Astrocyte of the spinal cord (primary cell): ENCODE measurements around the gene MPND.

Source experiments
- DNase-seq: peaks from one replicate; pipeline ENCODE4 v3.0.0; 2011; ENCODE audit warnings: low read depth, low spot score
- H3K4me3 ChIP-seq: 2 replicates; pipeline ENCODE4 v1.5.1; 2011; ENCODE audit warnings: low read depth, mild to moderate bottlenecking, low read length, moderate library complexity
- in situ Hi-C: cut with HindIII; loops from 2 replicates; pipeline ENCODE4 v1.10.0; 2017; ENCODE audit warnings: low sequenced_read_pairs
- TF ChIP-seq, protein P1 (sequence below): IDR thresholded peaks from 2 replicates; pipeline ENCODE4 v1.5.1; 2012; ENCODE audit warnings: low read depth, mild to moderate bottlenecking, low read length, inconsistent platforms

Gene MPND

DNA sequence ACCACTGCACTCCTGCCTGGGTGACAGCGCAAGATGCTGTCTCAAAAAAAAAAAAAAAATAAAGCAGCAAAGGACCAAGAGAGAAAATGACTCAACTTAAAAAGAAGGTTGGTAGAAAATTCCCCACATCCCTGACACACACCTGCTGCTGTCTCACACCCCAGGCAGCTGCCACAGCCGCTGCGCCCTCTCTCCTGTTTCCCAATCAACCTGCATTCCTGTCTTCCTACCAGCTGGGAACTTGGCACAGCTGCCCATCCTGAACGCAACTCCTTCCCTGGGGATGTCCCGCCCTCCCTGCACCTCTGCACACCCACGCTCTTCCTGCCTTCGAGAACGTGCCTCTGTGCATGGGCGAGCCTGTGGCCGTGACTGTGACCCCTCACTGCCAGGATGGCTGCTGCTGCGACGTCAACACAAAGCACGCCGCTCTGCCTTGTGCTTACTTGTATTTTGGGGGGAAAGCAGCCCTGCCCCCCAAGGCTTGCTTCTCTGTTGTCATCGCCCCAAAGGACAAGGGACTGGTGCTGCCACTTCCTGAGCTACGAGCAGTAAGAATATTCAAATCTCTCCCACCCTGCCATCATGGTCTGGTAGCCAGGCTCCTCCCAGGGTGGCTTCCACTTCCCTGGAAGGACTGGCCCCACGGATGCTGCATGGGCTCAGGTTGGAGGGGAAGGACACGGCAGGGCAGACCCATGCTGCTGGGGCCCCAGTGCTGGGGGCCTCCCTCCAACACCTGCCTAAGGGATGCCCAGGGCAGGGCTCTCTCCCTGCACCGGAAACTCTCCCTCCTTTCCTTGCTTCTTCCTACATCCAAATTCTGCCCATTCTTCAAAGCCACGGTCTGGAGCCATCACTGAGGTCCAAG lies 36.3 kb downstream of the MPND start:
- in situ Hi-C loops: no loop called here
- no peak overlapping the region for H3K4me3 ChIP-seq
- DNase-seq: peak; percentile 33
- TF ChIP-seq, protein P1, sequence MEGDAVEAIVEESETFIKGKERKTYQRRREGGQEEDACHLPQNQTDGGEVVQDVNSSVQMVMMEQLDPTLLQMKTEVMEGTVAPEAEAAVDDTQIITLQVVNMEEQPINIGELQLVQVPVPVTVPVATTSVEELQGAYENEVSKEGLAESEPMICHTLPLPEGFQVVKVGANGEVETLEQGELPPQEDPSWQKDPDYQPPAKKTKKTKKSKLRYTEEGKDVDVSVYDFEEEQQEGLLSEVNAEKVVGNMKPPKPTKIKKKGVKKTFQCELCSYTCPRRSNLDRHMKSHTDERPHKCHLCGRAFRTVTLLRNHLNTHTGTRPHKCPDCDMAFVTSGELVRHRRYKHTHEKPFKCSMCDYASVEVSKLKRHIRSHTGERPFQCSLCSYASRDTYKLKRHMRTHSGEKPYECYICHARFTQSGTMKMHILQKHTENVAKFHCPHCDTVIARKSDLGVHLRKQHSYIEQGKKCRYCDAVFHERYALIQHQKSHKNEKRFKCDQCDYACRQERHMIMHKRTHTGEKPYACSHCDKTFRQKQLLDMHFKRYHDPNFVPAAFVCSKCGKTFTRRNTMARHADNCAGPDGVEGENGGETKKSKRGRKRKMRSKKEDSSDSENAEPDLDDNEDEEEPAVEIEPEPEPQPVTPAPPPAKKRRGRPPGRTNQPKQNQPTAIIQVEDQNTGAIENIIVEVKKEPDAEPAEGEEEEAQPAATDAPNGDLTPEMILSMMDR: no peak

DNA sequence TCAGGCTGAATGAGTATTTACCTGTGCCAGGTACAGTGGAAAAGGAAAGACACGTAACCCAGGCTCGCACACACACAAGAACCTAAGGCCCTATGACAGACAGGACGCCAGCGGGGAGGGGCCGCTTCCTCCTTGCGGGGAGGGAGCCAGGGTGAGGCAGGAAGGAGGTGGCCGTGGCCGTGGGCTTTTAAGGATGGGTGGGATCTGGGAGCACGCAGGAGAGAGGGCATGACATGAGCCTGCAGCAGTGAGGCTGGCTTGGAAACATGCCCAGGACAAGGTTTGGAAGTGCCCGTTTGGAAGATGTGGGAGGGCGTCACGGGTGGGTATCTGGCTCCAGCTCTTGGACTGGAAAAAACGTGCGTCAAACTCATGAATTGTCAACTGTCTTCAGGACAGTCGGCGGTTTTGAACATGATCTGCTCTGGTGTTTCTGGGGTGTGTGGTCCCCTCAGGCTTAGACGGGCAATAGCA lies 36.9 kb downstream of the MPND start:
- TF ChIP-seq, protein P1: no peak
- no peak overlapping the region for H3K4me3 ChIP-seq
- in situ Hi-C loops: no loop called here
- DNase-seq: no peak

DNA sequence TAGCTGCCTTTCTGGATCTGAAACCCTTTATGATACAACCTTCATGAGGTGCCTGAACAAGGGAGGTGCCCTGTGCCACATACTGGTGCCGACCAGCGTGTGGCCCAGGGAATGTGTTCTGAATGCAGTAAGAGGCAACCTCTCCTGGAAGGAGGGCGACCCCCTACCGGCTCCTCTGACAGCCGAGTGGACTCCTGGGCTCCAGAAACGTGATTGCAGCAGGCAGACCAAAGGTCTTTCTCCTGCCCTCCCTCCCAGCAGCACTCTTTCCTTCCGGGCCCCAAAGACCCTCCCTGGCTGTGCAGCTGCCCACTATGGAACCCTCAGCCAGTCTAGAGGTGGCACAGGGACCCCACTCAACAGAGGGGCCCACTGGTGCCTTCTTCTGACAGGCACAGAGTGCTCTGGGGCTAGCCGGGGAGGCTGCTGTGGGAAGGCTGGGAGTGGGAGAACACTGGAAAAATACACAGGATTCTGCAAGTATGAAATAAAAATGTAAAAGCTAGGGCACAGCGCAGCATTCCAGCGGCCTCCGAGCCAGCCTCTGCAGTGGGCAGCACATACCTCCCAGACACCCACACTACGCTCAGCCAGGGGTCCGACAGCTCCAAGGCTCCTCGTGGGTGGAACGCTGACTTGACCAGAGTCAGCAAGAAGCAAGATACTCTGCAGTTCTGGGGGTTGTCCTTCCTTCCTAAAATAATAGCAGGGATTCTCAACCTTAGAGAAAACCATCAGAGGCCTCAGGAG lies 42.1 kb downstream of the MPND start:
- no peak for DNase-seq

DNA sequence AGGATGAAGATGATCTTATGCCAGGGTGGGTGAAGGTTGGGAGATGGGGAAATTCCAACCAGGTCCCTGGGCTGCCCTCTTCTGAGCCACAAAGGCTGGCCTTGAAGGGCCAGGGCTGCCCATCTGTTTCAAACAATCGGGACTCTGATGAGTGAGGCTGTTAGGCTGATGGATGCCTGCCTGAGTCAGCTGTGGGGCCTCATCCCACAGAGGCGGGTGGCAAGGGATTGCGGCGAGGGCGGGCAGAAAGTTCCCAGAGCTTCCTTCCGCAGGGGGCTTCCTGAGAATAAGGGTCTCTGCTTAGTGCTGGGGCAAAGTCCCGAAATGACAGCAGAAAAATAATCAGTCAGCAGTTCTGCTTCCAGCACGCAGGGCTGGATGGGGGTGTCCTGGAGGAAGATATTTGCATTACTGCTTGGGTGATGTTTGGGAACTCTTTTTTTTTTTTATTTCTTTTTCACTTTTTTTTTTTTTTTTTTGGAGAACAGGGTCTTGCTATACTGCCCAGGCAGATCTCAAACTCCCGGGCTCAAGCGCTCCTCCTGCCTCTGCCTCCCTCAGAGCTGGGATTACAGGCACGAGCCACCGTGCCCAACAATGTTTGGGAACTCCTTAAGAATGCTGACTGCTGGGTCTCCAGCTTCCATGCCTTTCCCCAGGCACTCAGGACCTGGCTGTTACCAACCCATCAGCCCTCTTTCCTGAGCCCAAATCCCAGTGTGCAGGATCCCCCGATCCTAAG lies 42.9 kb downstream of the MPND start:
- in situ Hi-C loops: no loop called here
- H3K4me3 ChIP-seq: no peak overlapping the region
- TF ChIP-seq, protein P1: peak; percentile 38
- DNase-seq: peak; percentile 43

More for the DNA sequence above, 42.1 kb downstream of the MPND start:
- H3K4me3 ChIP-seq: no peak overlapping the region
- TF ChIP-seq, protein P1: no peak
- in situ Hi-C loops: no loop called here

DNA sequence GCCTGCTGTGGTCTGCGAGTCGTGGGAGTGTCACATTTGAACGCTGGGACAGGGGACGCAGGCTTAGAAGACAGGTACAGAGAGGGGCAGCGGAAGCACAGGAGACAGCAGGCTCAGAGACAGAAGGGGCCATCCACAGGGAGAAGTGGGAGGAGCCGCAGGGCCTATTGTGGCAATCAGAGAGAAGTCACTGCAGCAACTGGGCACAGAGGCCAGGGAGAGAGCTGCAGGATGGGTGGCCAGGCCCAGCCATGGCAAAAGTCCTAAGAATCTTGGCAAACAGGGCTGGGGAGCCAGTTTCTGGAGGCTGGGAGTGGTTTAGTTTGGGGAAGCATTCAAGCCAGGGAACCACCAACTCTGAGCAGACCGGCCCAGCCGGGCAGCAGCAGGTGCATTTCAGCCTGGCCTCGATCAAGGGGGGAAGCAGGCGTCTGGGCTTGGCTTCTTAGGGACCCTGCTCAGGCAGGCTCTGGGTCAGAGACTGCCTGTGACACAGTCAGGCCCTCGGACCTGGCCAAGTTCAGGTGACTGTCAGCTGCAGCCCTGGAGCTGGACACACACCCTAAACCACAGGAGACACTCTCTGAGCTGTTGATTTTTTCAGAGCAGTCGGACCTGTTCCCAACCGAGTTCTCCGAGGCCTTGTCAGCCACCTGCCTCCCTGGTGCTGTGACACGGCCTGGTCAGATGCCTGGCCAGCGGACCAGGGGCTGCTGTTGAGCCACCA lies 45.1 kb downstream of the MPND start:
- DNase-seq: no peak
- in situ Hi-C loops: no loop called here
- H3K4me3 ChIP-seq: no peak overlapping the region
- TF ChIP-seq, protein P1: no peak

DNA sequence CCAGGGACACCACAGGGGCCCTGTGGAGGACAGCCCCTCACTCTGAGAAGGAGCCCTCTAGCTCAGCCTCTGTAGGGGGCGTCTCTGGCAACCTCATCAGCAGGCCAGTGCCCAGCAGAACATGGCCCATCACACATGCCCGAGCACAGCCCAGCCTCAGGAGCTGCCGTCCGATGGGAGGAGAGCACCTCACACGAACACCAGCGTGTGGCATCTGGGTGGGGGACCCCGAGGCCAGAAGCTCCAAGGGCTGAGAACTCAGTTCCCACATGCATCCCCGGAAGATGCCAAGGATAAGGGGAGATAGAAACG lies 45.7 kb downstream of the MPND start:
- TF ChIP-seq, protein P1: no peak
- no peak for DNase-seq
- in situ Hi-C loops: no loop called here
- no peak overlapping the region for H3K4me3 ChIP-seq
